ENCODE data around the gene PYM1.

GRCh38 chr12:55963760-55964159, 36.1 kb upstream of the PYM1 start:
- TF ChIP-seq REST (IDR thresholded peaks at IDR 0.05; ENCODE audit: low read depth) (no peak), ZNF274 (IDR thresholded peaks at IDR 0.05; ENCODE audit: low read depth, low read length) (no peak), CBX3 (IDR thresholded peaks at IDR 0.05; ENCODE audit: low read depth) (no peak), CTCF (IDR thresholded peaks at IDR 0.05 in 2 of 3, conservative IDR thresholded peaks at IDR 0.05 in 1 of 3; ENCODE audit: borderline replicate concordance in 1 of 3, insufficient read depth in 1 of 3, low read depth in 2 of 3, low read length in 2 of 3) (no peak), CEBPB (IDR thresholded peaks at IDR 0.05; ENCODE audit: low read depth) (no peak), RAD21 (IDR thresholded peaks at IDR 0.05; ENCODE audit: low read depth) (no peak), POLR2AphosphoS5 (IDR thresholded peaks at IDR 0.05; ENCODE audit: low read depth, low read length) (no peak)

Data from HCT116 (cell line).